ENCODE results near the gene GNLY.

DNA sequence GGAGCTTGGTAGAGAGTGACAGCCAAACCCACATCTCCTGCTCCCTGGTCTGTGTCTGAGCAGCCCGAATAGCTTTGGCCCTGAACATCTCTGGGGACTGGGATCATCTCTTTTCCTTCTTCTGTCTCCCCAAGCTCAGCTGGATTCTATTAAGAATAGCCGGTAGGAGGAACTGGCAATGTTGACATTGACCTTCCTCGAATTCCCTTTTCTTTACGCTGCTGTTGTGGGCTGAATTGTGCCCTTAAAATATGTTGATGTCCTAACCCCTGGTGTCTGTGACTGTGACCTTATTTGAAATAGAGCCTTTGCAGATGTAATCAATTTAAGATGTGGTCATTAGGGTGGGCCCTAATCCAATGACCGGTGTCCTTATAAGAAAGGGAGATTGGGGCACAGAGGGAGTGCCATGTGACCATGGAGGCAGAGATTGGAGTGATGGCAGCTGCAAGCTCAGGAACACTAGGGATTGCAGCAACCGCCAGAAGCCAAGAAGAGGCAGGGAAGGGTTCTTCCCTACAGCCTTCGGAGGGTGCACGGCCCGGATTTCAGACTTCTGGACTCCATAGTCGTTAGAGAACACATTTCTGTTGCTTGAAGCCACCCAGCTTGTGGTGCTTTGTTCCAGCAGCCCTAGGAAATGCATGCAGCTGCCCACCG is 20.3 kb upstream of the GNLY start:
- TF ChIP-seq, protein P1, sequence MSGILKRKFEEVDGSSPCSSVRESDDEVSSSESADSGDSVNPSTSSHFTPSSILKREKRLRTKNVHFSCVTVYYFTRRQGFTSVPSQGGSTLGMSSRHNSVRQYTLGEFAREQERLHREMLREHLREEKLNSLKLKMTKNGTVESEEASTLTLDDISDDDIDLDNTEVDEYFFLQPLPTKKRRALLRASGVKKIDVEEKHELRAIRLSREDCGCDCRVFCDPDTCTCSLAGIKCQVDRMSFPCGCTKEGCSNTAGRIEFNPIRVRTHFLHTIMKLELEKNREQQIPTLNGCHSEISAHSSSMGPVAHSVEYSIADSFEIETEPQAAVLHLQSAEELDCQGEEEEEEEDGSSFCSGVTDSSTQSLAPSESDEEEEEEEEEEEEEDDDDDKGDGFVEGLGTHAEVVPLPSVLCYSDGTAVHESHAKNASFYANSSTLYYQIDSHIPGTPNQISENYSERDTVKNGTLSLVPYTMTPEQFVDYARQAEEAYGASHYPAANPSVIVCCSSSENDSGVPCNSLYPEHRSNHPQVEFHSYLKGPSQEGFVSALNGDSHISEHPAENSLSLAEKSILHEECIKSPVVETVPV (CRISPR knock-in tag; IDR thresholded peaks at IDR 0.05), result no peak
- TF ChIP-seq, protein P2, sequence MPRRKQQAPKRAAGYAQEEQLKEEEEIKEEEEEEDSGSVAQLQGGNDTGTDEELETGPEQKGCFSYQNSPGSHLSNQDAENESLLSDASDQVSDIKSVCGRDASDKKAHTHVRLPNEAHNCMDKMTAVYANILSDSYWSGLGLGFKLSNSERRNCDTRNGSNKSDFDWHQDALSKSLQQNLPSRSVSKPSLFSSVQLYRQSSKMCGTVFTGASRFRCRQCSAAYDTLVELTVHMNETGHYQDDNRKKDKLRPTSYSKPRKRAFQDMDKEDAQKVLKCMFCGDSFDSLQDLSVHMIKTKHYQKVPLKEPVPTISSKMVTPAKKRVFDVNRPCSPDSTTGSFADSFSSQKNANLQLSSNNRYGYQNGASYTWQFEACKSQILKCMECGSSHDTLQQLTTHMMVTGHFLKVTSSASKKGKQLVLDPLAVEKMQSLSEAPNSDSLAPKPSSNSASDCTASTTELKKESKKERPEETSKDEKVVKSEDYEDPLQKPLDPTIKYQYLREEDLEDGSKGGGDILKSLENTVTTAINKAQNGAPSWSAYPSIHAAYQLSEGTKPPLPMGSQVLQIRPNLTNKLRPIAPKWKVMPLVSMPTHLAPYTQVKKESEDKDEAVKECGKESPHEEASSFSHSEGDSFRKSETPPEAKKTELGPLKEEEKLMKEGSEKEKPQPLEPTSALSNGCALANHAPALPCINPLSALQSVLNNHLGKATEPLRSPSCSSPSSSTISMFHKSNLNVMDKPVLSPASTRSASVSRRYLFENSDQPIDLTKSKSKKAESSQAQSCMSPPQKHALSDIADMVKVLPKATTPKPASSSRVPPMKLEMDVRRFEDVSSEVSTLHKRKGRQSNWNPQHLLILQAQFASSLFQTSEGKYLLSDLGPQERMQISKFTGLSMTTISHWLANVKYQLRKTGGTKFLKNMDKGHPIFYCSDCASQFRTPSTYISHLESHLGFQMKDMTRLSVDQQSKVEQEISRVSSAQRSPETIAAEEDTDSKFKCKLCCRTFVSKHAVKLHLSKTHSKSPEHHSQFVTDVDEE (CRISPR knock-in tag; IDR thresholded peaks at IDR 0.05), result no peak
- TF ChIP-seq ZNF70 (CRISPR knock-in tag; IDR thresholded peaks at IDR 0.05) (no peak), ARNTL (CRISPR knock-in tag; IDR thresholded peaks at IDR 0.05; ENCODE audit: borderline replicate concordance, low read depth) (no peak)

Data from SK-N-SH treated with all-trans-retinoic acid at 6 μM for 48 hours (cell line).